Mesenchymal stem cell (in vitro differentiated cells and primary cell): ENCODE measurements around the gene ARID5B.

Experiments used
- DNase-seq: peaks from one replicate; pipeline ENCODE4 v3.0.0-alpha.2; 2013
- H2AFZ ChIP-seq: one replicate; pipeline ENCODE4 v1.6.1; 2013; ENCODE audit warnings: low read depth, mild to moderate bottlenecking, control low read depth, inconsistent platforms, low read length, moderate library complexity
- H2AK5ac ChIP-seq: 2 replicates; pipeline ENCODE4 v1.6.1; 2013; ENCODE audit warnings: low read length, moderate library complexity, mild to moderate bottlenecking, inconsistent platforms; ENCODE audit not compliant: severe bottlenecking
- H2BK120ac ChIP-seq: one replicate; pipeline ENCODE4 v1.6.1; 2013; ENCODE audit warnings: low read depth, mild to moderate bottlenecking, inconsistent platforms, low read length, moderate library complexity
- H2BK12ac ChIP-seq, 2 experiments: one replicate each; pipeline ENCODE4 v1.6.1; 2013; ENCODE audit warnings: inconsistent platforms in 2 of 2, low read length in 2 of 2, mild to moderate bottlenecking in 2 of 2, moderate library complexity in 2 of 2, control low read depth in 1 of 2
- H2BK15ac ChIP-seq: one replicate; pipeline ENCODE4 v1.6.1; 2013; ENCODE audit warnings: mild to moderate bottlenecking, low read depth, inconsistent platforms; ENCODE audit not compliant: poor library complexity, severe bottlenecking
- H2BK5ac ChIP-seq: 2 replicates; pipeline ENCODE4 v1.6.1; 2013; ENCODE audit warnings: low read depth, mild to moderate bottlenecking, low read length, control low read depth, inconsistent platforms; ENCODE audit not compliant: poor library complexity, severe bottlenecking
- H3K14ac ChIP-seq, 2 experiments: one replicate each; pipeline ENCODE4 v1.6.1; 2013; ENCODE audit warnings: inconsistent platforms in 2 of 2, low read length in 2 of 2, control low read depth in 1 of 2, mild to moderate bottlenecking in 1 of 2, moderate library complexity in 1 of 2
- H3K18ac ChIP-seq, 2 experiments: one replicate each; pipeline ENCODE4 v1.6.1; 2013; ENCODE audit warnings: inconsistent platforms in 2 of 2, low read length in 2 of 2, control low read depth in 1 of 2, low read depth in 1 of 2, mild to moderate bottlenecking in 1 of 2
- H3K23ac ChIP-seq, 2 experiments: one replicate each; pipeline ENCODE4 v1.6.1; 2013; ENCODE audit warnings: inconsistent platforms in 2 of 2, low read length in 2 of 2, mild to moderate bottlenecking in 2 of 2, moderate library complexity in 2 of 2, control low read depth in 1 of 2
- H3K27ac ChIP-seq: 2 replicates; pipeline ENCODE4 v1.5.1; 2013; ENCODE audit warnings: mild to moderate bottlenecking, moderate library complexity, low read length, control low read depth, inconsistent platforms; ENCODE audit not compliant: poor library complexity, severe bottlenecking
- H3K27me3 ChIP-seq, 2 experiments: 2 replicates each; pipeline versions ENCODE4 v1.6.1 to v1.7.0; 2013; ENCODE audit warnings: low read length in 2 of 2, mild to moderate bottlenecking in 2 of 2, moderate library complexity in 2 of 2, control low read depth in 1 of 2, inconsistent platforms in 1 of 2; ENCODE audit not compliant: control insufficient read depth in 1 of 2, insufficient read depth in 1 of 2
- H3K36me3 ChIP-seq, 2 experiments: 2 replicates each; pipeline versions ENCODE4 v1.6.1 to v1.7.0; 2013; ENCODE audit warnings: low read length in 2 of 2, control low read depth in 1 of 2, inconsistent platforms in 1 of 2, low read depth in 1 of 2, mild to moderate bottlenecking in 1 of 2; ENCODE audit not compliant: insufficient read depth in 2 of 2, control insufficient read depth in 1 of 2
- H3K4ac ChIP-seq, 2 experiments: one replicate each; pipeline ENCODE4 v1.6.1; 2013; ENCODE audit warnings: inconsistent platforms in 2 of 2, low read length in 2 of 2, mild to moderate bottlenecking in 2 of 2, moderate library complexity in 2 of 2, control low read depth in 1 of 2, low read depth in 1 of 2
- H3K4me1 ChIP-seq: 2 replicates; pipeline ENCODE4 v1.6.1; 2013; ENCODE audit warnings: low read depth, low read length, control low read depth; ENCODE audit not compliant: control insufficient read depth, insufficient read depth
- H3K4me2 ChIP-seq: 2 replicates; pipeline ENCODE4 v1.6.1; 2013; ENCODE audit warnings: low read length, mild to moderate bottlenecking, inconsistent platforms; ENCODE audit not compliant: poor library complexity, severe bottlenecking
- H3K4me3 ChIP-seq, 2 experiments: 2 replicates each; pipeline versions ENCODE4 v1.5.1 to v1.7.0; 2013; ENCODE audit warnings: low read length in 2 of 2, mild to moderate bottlenecking in 2 of 2, control low read depth in 1 of 2, low read depth in 1 of 2; ENCODE audit not compliant: insufficient read depth in 1 of 2
- H3K79me1 ChIP-seq: replicated peaks from 2 replicates; pipeline ENCODE4 v1.6.1; 2013; ENCODE audit warnings: mild to moderate bottlenecking, control low read depth, low read length, inconsistent platforms; ENCODE audit not compliant: poor library complexity, severe bottlenecking
- H3K9ac ChIP-seq: 2 replicates; pipeline ENCODE4 v1.7.0; 2013; ENCODE audit warnings: mild to moderate bottlenecking, low read length, moderate library complexity
- H3K9me3 ChIP-seq: 2 replicates; pipeline ENCODE4 v1.7.0; 2013; ENCODE audit warnings: mild to moderate bottlenecking, low read length; ENCODE audit not compliant: control insufficient read depth
- H4K8ac ChIP-seq: one replicate; pipeline ENCODE4 v1.6.1; 2013; ENCODE audit warnings: inconsistent platforms, mild to moderate bottlenecking, low read length, moderate library complexity
- H4K91ac ChIP-seq: one replicate; pipeline ENCODE4 v1.6.1; 2013; ENCODE audit warnings: mild to moderate bottlenecking, low read length, inconsistent platforms
- WGBS: methylation state at CpG from one replicate; pipeline ENCODE4 v1.1.7; 2013; ENCODE audit warnings: mixed read lengths; 5-methylcytosine and 5-hydroxymethylcytosine counted together

The ARID5B gene

GRCh38 chr10:61994405-61995219, 93.1 kb downstream of the ARID5B start:
- no peak for DNase-seq
- no peak overlapping the region for H2BK12ac ChIP-seq
- H2AK5ac ChIP-seq, result no peak overlapping the region
- no peak overlapping the region for H4K91ac ChIP-seq
- H4K8ac ChIP-seq, result no peak overlapping the region
- no peaks in the 10 kb centered on the region for H3K9me3 ChIP-seq
- H3K27me3 ChIP-seq, result no peaks in the 10 kb centered on the region
- no peak overlapping the region for H2AFZ ChIP-seq
- no peak overlapping the region for H2BK15ac ChIP-seq
- H3K18ac ChIP-seq, result no peak overlapping the region
- H3K23ac ChIP-seq, result no peak overlapping the region
- no peak overlapping the region for H3K4me3 ChIP-seq
- H3K4ac ChIP-seq, result no peak overlapping the region
- H2BK120ac ChIP-seq, result no peak overlapping the region
- 96% methylated on average over 3 of the region's 7 CpGs for WGBS
- peaks cover 2 to 13% of the 10 kb centered on the region in 2 experiments for H3K36me3 ChIP-seq
- H3K9ac ChIP-seq, result peak overlapping the region; percentile 95
- peaks cover 30% of the 10 kb centered on the region for H3K79me1 ChIP-seq
- H3K14ac ChIP-seq, result no peak overlapping the region
- no peaks in the 10 kb centered on the region for H3K4me1 ChIP-seq
- H3K27ac ChIP-seq, result no peak overlapping the region
- H2BK5ac ChIP-seq, result no peak overlapping the region
- H3K4me2 ChIP-seq, result no peak overlapping the region

- Histone ChIP-seq H3K23ac (no peak overlapping the region), H3K4me3 (no peak overlapping the region), H2AK5ac (no peak overlapping the region), H3K18ac (no peak overlapping the region), H4K91ac (no peak overlapping the region), H3K79me1 (peaks cover 32% of the 10 kb centered on the region), H4K8ac (no peak overlapping the region), H3K27me3 (no peaks in the 10 kb centered on the region), H3K9ac (no peak overlapping the region), H2AFZ (no peak overlapping the region), H3K4me2 (no peak overlapping the region), H3K36me3 (peaks cover 7 to 17% of the 10 kb centered on the region in 2 experiments), H2BK5ac (no peak overlapping the region), H2BK15ac (no peak overlapping the region), H2BK120ac (no peak overlapping the region), H3K4me1 (no peaks in the 10 kb centered on the region), H2BK12ac (no peak overlapping the region), H3K9me3 (no peaks in the 10 kb centered on the region), H3K4ac (no peak overlapping the region), H3K27ac (no peak overlapping the region), H3K14ac (no peak overlapping the region)
- DNase-seq, result no peak
- 93% methylated on average over 2 of the region's 3 CpGs for WGBS
These were observed 93.7 kb downstream of the ARID5B start for GRCh38 chr10:61995220-61995503.

- Histone ChIP-seq H3K27me3 (no peaks in the 10 kb centered on the region), H4K8ac (no peak overlapping the region), H2BK5ac (no peak overlapping the region), H2BK12ac (no peak overlapping the region), H3K4me1 (peaks cover 3% of the 10 kb centered on the region), H3K36me3 (peaks cover 7 to 41% of the 10 kb centered on the region in 2 experiments), H3K23ac (no peak overlapping the region), H4K91ac (no peak overlapping the region), H2BK120ac (no peak overlapping the region), H2AK5ac (no peak overlapping the region), H3K79me1 (peaks cover 45% of the 10 kb centered on the region), H3K27ac (no peak overlapping the region), H3K4ac (no peak overlapping the region), H3K9me3 (no peaks in the 10 kb centered on the region), H2AFZ (no peak overlapping the region), H3K9ac (no peak overlapping the region), H3K14ac (no peak overlapping the region), H2BK15ac (no peak overlapping the region), H3K4me2 (no peak overlapping the region), H3K4me3 (no peak overlapping the region), H3K18ac (no peak overlapping the region)
- WGBS, result 88% methylated on average over 1 of the region's 1 CpG
- DNase-seq, result no peak
These were observed 97.4 kb downstream of the ARID5B start for GRCh38 chr10:61998937-61999336.

GRCh38 chr10:62000037-62000603, 98.6 kb downstream of the ARID5B start:
- H3K36me3 ChIP-seq, result peaks cover 7 to 41% of the 10 kb centered on the region in 2 experiments
- H3K23ac ChIP-seq, result no peak overlapping the region
- no peak overlapping the region for H2AK5ac ChIP-seq
- DNase-seq, result no peak
- H3K4me1 ChIP-seq, result peaks cover 3% of the 10 kb centered on the region
- no peak overlapping the region for H3K27ac ChIP-seq
- H3K4ac ChIP-seq, result no peak overlapping the region
- no peak overlapping the region for H3K4me3 ChIP-seq
- peaks cover 46% of the 10 kb centered on the region for H3K79me1 ChIP-seq
- no peak overlapping the region for H4K91ac ChIP-seq
- no peak overlapping the region for H2BK15ac ChIP-seq
- H2BK120ac ChIP-seq, result no peak overlapping the region
- H3K27me3 ChIP-seq, result no peaks in the 10 kb centered on the region
- no peak overlapping the region for H2BK5ac ChIP-seq
- no peak overlapping the region for H4K8ac ChIP-seq
- H3K14ac ChIP-seq, result no peak overlapping the region
- no peak overlapping the region for H3K9ac ChIP-seq
- WGBS, result over 99% methylated on average over 19 of the region's 20 CpGs
- H2BK12ac ChIP-seq, result no peak overlapping the region
- H3K9me3 ChIP-seq, result no peaks in the 10 kb centered on the region
- no peak overlapping the region for H2AFZ ChIP-seq
- H3K18ac ChIP-seq, result no peak overlapping the region
- no peak overlapping the region for H3K4me2 ChIP-seq
